Colon (tissue), 2 donors: Measurements from ENCODE around the gene CR1.
"Not testable (repeated sequence)": the region's sequence is repeated elsewhere in the genome, so short reads cannot be mapped to it uniquely, and the experiment has no call there.

ENCODE experiments used
- FAIRE-seq: peaks from 2 replicates; lab custom pipeline; 2012; peaks lifted over from hg19 to GRCh38; lab: Jason Lieb, UNC
- donor health status: control.
- donor health status: control.

CR1 gene

GRCh38 chr1:207591205-207591604 is 95.2 kb downstream of the CR1 start:
- not testable (repeated sequence) for FAIRE-seq

- not testable (repeated sequence) for FAIRE-seq
Observed at GRCh38 chr1:207594095-207594494, 98.1 kb downstream of the CR1 start.

GRCh38 chr1:207603777-207604176 is 107.8 kb downstream of the CR1 start:
- FAIRE-seq: no peak

GRCh38 chr1:207605444-207606361 is 109.7 kb downstream of the CR1 start:
- no peak for FAIRE-seq

GRCh38 chr1:207606362-207606755 is 110.4 kb downstream of the CR1 start:
- FAIRE-seq: no peak

GRCh38 chr1:207612762-207613161 is 116.8 kb downstream of the CR1 start:
- FAIRE-seq: no peak

GRCh38 chr1:207619871-207620542 is 124.0 kb downstream of the CR1 start:
- no peak for FAIRE-seq

GRCh38 chr1:207620543-207620893 is 124.6 kb downstream of the CR1 start:
- FAIRE-seq: no peak

GRCh38 chr1:207625504-207626071 is 129.6 kb downstream of the CR1 start:
- not testable (repeated sequence) for FAIRE-seq

GRCh38 chr1:207626972-207627337 is 131.0 kb downstream of the CR1 start:
- FAIRE-seq: no peak

- no peak for FAIRE-seq
Observed at GRCh38 chr1:207627496-207627895, 131.5 kb downstream of the CR1 start.

- no peak for FAIRE-seq
Observed at GRCh38 chr1:207628776-207629175, 132.8 kb downstream of the CR1 start.

- FAIRE-seq: no peak
Observed at GRCh38 chr1:207631137-207631536, 135.2 kb downstream of the CR1 start.

GRCh38 chr1:207633226-207633625 is 137.3 kb downstream of the CR1 start:
- FAIRE-seq: no peak

GRCh38 chr1:207633699-207634289 is 137.8 kb downstream of the CR1 start:
- FAIRE-seq: not testable (repeated sequence)

GRCh38 chr1:207634293-207634692 is 138.3 kb downstream of the CR1 start:
- FAIRE-seq: not testable (repeated sequence)

GRCh38 chr1:207635569-207636186 is 139.7 kb downstream of the CR1 start:
- FAIRE-seq: not testable (repeated sequence)

- FAIRE-seq: not testable (repeated sequence)
Observed at GRCh38 chr1:207638487-207639145, 142.7 kb downstream of the CR1 start.

GRCh38 chr1:207639362-207639761 is 143.4 kb downstream of the CR1 start:
- not testable (repeated sequence) for FAIRE-seq

- no peak for FAIRE-seq
Observed at GRCh38 chr1:207644166-207644851, 148.4 kb downstream of the CR1 start.
